T-cell (primary cell): ENCODE data around the gene SAMD11. TPM values are rescaled to one million over a fixed set of nuclear protein-coding genes. Genes with fewer than 3 reads are reported as not detected.

Source experiments
- ATAC-seq, 4 experiments: fragments of 200-7000 bp in 3 of 4; fragments of 150-1000 bp in 1 of 4; cut with Tn5 transposase; replicated peaks in 1 of 4; 1 replicate in 3 of 4; 2 replicates in 1 of 4; pipeline ENCODE4 v1.10.0; 2021; ENCODE audit warnings: moderate library complexity in 3 of 4, mild to moderate bottlenecking in 2 of 4, moderate number of reproducible peaks in 1 of 4
- CTCF ChIA-PET, 2 donors: fragments of 300-600 bp; sonication (Branson Sonifier 250); formaldehyde crosslinking; loops; one replicate each; lab custom pipeline; 2022; ENCODE audit warnings: antibody characterized with exemption in 2 of 2; lab: Charles Lee
- POLR2A ChIA-PET, 2 donors: fragments of 300-600 bp; sonication (Branson Sonifier 250); formaldehyde crosslinking; loops; one replicate each; lab custom pipeline; 2022; ENCODE audit warnings: antibody characterized with exemption in 2 of 2; lab: Charles Lee
- DNase-seq, 35 experiments: peaks; one replicate each; pipeline versions ENCODE4 v3.0.0 to v3.0.0-alpha.2; 2013 to 2023
- H3K27ac ChIP-seq: one replicate; pipeline ENCODE4 v1.5.1; 2013; ENCODE audit warnings: low read length
- H3K27me3 ChIP-seq, 2 experiments: replicated peaks in 1 of 2; 1 replicate in 1 of 2; 2 replicates in 1 of 2; pipeline versions ENCODE4 v1.6.1 to v1.7.0; 2013; ENCODE audit warnings: low read length in 1 of 2, mixed read lengths in 1 of 2; ENCODE audit not compliant: control insufficient read depth in 2 of 2, insufficient read depth in 2 of 2; ENCODE audit errors: extremely low read depth in 1 of 2
- H3K36me3 ChIP-seq, 2 donors: 1 replicate in 1 of 2; 2 replicates in 1 of 2; pipeline versions ENCODE4 v1.6.1 to v1.7.0; 2013; ENCODE audit warnings: low read length in 1 of 2; ENCODE audit not compliant: control insufficient read depth in 2 of 2, insufficient read depth in 1 of 2; ENCODE audit errors: extremely low read depth in 1 of 2
- H3K4me1 ChIP-seq, 2 experiments: 1 replicate in 1 of 2; 2 replicates in 1 of 2; pipeline versions ENCODE4 v1.6.1 to v1.7.0; 2013; ENCODE audit warnings: low read length in 2 of 2, mixed read lengths in 1 of 2; ENCODE audit not compliant: insufficient read depth in 2 of 2, control insufficient read depth in 1 of 2; ENCODE audit errors: extremely low read depth in 1 of 2
- H3K4me3 ChIP-seq, 2 donors: 1 replicate in 1 of 2; 2 replicates in 1 of 2; pipeline versions ENCODE4 v1.5.1 to v1.7.0; 2013; ENCODE audit warnings: mild to moderate bottlenecking in 2 of 2, low read length in 1 of 2, moderate library complexity in 1 of 2; ENCODE audit not compliant: control insufficient read depth in 1 of 2; ENCODE audit errors: extremely low read depth in 1 of 2
- H3K9me3 ChIP-seq: 2 replicates; pipeline ENCODE4 v1.7.0; 2013
- H3K27ac Mint-ChIP-seq, 2 donors: one replicate each; pipeline ENCODE4 v1.8.0; 2020 to 2021; ENCODE audit warnings: mild to moderate bottlenecking in 2 of 2, mixed read lengths in 2 of 2
- H3K27me3 Mint-ChIP-seq, 2 donors: one replicate each; pipeline ENCODE4 v1.8.0; 2021 to 2022; ENCODE audit warnings: mixed read lengths in 2 of 2
- H3K36me3 Mint-ChIP-seq: one replicate; pipeline ENCODE4 v1.8.0; 2021; ENCODE audit warnings: mixed read lengths
- H3K4me1 Mint-ChIP-seq, 3 donors: one replicate each; pipeline ENCODE4 v1.8.0; 2020 to 2022; ENCODE audit warnings: mixed read lengths in 3 of 3, mild to moderate bottlenecking in 1 of 3
- H3K4me3 Mint-ChIP-seq, 3 donors: one replicate each; pipeline ENCODE4 v1.8.0; 2020 to 2022; ENCODE audit warnings: mild to moderate bottlenecking in 3 of 3, mixed read lengths in 3 of 3, moderate library complexity in 3 of 3
- H3K9me3 Mint-ChIP-seq, 3 donors: one replicate each; pipeline ENCODE4 v1.8.0; 2020 to 2022; ENCODE audit warnings: mixed read lengths in 3 of 3
- WGBS: methylation state at CpG from one replicate; pipeline ENCODE4 v1.1.5; 2013; ENCODE audit warnings: missing lambda C conversion rate; ENCODE audit not compliant: insufficient coverage; 5-methylcytosine and 5-hydroxymethylcytosine counted together
- total RNA-seq, 35 experiments: library from RNA in 6 of 35; stranded (reverse) in 6 of 35; fragments of 120-200 nt in 1 of 35; gene quantifications; one replicate each; pipeline versions ENCODE4 v1.2.1 to v1.2.4 and lab custom pipeline; 2013 to 2026

Gene SAMD11
- total RNA-seq, 5 donors from 2014 or later (not counting 1 experiment from before 2014, with no cell fraction given): 0.32 to 0.70 (median 0.53) TPM; not detected in 2

DNA sequence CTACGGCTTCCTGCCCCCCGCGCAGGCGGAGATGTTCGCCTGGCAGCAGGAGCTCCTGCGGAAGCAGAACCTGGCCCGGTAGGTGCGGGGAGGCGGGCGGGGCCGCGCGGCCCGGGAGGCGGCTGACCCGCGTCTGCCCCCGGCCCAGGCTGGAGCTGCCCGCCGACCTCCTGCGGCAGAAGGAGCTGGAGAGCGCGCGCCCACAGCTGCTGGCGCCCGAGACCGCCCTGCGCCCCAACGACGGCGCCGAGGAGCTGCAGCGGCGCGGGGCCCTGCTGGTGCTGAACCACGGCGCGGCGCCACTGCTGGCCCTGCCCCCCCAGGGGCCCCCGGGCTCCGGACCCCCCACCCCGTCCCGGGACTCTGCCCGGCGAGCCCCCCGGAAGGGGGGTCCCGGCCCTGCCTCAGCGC lies 18.7 kb downstream of the SAMD11 start:
- H3K9me3 ChIP-seq: no peaks in the 10 kb centered on the region
- peaks cover 11 to 32% of the 10 kb centered on the region in 2 experiments for H3K4me1 ChIP-seq
- Mint-ChIP-seq H3K27ac (no peak overlapping the region), H3K4me3 (peak overlapping the region in 1 of 3 donors; percentile 6), H3K36me3 (peaks cover 19% of the 10 kb centered on the region), H3K27me3 (peaks cover 15 to 30% of the 10 kb centered on the region in 2 donors), H3K4me1 (peaks cover 5 to 12% (median 9%) of the 10 kb centered on the region in 3 donors), H3K9me3 (no peaks in the 10 kb centered on the region)
- DNase-seq (no peak), ATAC-seq (peak in 3 of 4 experiments; percentile 12 to 15 (median 14))
- no peak overlapping the region for H3K4me3 ChIP-seq
- peaks cover 0 to 62% of the 10 kb centered on the region in 2 experiments for H3K27me3 ChIP-seq
- no peak overlapping the region for H3K27ac ChIP-seq
- peaks cover 9 to 12% of the 10 kb centered on the region in 2 donors for H3K36me3 ChIP-seq
- 1% methylated on average over 48 of the region's 48 CpGs for WGBS
- ChIA-PET CTCF (no interaction called here), POLR2A (no interaction called here)

DNA sequence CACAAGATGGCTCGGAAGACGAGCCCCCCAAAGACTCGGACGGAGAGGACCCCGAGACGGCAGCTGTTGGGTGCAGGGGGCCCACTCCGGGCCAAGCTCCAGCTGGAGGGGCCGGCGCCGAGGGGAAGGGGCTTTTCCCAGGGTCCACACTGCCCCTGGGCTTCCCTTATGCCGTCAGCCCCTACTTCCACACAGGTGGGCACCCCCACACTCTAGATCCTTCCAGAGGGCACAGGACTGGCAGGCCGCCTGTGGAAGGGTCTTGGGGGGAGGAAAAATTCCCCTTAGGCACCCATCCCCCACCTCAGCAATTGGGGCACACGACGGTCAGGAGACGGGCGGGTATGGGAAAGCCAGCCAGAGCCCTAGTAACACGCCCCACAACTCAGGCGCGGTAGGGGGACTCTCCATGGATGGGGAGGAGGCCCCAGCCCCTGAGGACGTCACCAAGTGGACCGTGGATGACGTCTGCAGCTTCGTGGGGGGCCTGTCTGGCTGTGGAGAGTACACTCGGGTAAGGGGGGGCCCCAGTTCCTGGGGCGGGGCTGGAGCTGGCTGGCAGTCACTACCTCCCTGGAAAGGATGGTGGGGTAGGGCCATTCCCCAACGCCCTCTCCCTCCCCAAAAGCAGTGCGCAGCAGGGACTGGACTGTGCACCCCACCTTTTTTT lies 19.3 kb downstream of the SAMD11 start:
- H3K4me3 Mint-ChIP-seq: peak overlapping the region in 1 of 3 donors; percentile 6
- POLR2A ChIA-PET: no interaction called here

DNA sequence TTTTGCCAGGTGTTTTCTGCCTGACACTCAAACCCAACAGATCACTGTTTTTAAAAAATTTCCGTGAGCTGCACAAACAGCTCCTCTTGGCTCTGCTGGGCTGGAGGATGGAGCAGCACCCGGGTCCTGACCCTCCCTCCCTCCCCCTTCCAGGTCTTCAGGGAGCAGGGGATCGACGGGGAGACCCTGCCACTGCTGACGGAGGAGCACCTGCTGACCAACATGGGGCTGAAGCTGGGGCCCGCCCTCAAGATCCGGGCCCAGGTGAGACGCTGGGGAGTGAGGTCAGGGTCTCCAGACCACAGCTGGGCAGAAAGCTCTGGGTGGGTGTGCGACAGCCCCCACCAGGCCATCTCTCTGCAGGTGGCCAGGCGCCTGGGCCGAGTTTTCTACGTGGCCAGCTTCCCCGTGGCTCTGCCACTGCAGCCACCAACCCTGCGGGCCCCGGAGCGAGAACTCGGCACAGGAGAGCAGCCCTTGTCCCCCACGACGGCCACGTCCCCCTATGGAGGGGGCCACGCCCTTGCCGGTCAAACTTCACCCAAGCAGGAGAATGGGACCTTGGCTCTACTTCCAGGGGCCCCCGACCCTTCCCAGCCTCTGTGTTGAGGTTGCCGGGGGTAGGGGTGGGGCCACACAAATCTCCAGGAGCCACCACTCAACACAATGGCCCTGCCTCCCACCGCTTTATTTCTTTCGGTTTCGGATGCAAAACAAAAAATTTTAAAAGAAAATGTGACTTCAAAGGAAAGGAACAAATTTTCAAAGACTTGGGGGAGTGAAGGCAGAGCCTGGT lies 20.0 kb downstream of the SAMD11 start:
- Mint-ChIP-seq H3K27me3 (peaks cover 7 to 19% of the 10 kb centered on the region in 2 donors), H3K4me1 (peaks cover 5 to 12% (median 9%) of the 10 kb centered on the region in 3 donors), H3K36me3 (peaks cover 21% of the 10 kb centered on the region), H3K9me3 (no peaks in the 10 kb centered on the region), H3K27ac (no peak overlapping the region), H3K4me3 (no peak overlapping the region)
- peaks cover 16 to 26% of the 10 kb centered on the region in 2 donors for H3K36me3 ChIP-seq
- no peak overlapping the region for H3K4me3 ChIP-seq
- peaks cover 11 to 32% of the 10 kb centered on the region in 2 experiments for H3K4me1 ChIP-seq
- no peaks in the 10 kb centered on the region for H3K9me3 ChIP-seq
- H3K27ac ChIP-seq: no peak overlapping the region
- H3K27me3 ChIP-seq: peaks cover 0 to 49% of the 10 kb centered on the region in 2 experiments
- WGBS: 91% methylated on average over 17 of the region's 27 CpGs
- DNase-seq (no peak), ATAC-seq (no peak)
- ChIA-PET POLR2A (no interaction called here), CTCF (no interaction called here)

More for the DNA sequence above, 19.3 kb downstream of the SAMD11 start:
- H3K27ac Mint-ChIP-seq: no peak overlapping the region
- H3K4me3 ChIP-seq: no peak overlapping the region
- no peak overlapping the region for H3K27ac ChIP-seq
- peaks cover 11 to 32% of the 10 kb centered on the region in 2 experiments for H3K4me1 ChIP-seq
- no peaks in the 10 kb centered on the region for H3K9me3 ChIP-seq
- peaks cover 5 to 12% (median 9%) of the 10 kb centered on the region in 3 donors for H3K4me1 Mint-ChIP-seq
- H3K36me3 ChIP-seq: peaks cover 15 to 18% of the 10 kb centered on the region in 2 donors
- 17% methylated on average over 10 of the region's 27 CpGs for WGBS
- H3K27me3 ChIP-seq: peaks cover 0 to 56% of the 10 kb centered on the region in 2 experiments
- no peak for DNase-seq
- H3K27me3 Mint-ChIP-seq: peaks cover 11 to 26% of the 10 kb centered on the region in 2 donors
- peaks cover 20% of the 10 kb centered on the region for H3K36me3 Mint-ChIP-seq
- H3K9me3 Mint-ChIP-seq: no peaks in the 10 kb centered on the region
- ATAC-seq: peak in 2 of 4 experiments; percentile 1 to 15
- CTCF ChIA-PET: no interaction called here

DNA sequence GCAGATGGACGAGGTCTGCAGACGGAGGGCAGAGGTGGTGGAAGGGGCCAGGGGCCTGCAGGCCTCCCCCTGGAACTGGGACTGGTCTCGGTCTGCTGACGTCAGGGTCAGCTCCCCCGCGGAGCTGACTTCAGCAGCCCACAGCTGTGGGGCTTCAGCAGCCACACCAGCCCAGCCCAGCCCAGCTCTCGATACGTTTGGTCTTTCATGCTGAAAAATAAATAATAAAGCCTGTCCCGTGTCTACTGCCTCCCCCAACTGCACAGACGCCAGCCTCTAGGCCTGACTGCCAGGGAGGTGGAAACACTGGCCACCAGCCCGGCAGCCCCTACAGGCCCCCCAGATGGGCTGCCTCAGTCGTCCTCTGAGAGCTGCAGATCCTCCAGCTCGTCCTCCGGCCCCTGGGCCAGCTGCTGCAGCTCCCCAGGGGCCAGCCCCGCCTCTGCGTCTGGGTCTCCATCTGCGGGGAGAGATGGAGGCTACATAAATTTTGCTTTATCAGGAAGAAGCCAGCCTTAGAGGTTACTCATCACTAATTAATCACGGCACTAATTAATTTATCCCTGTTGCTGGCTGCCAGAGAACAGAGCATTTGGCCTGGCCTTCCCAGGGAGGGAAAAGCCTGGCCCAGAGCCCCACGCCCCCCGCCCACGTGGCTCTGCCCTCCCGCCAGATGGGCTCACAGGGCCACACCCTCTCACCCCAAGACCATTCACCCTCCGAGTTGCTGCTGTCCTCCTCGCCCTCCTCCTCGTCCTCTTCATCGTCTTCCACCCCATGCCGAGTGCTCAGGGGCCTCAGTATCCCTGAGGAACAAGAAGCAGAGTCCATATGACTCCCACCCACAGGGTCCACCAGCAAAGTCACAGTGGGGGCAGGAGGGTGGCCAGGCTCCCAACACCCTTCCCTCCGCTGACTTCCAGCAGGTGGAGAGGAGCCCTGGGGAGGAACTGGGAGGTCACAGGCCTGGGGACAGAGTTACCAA lies 20.9 kb downstream of the SAMD11 start:
- POLR2A ChIA-PET: no interaction called here
- Histone ChIP-seq H3K4me1 (peaks cover 11 to 30% of the 10 kb centered on the region in 2 experiments), H3K27me3 (peaks cover 0 to 40% of the 10 kb centered on the region in 2 experiments), H3K36me3 (peaks cover 16 to 35% of the 10 kb centered on the region in 2 donors), H3K4me3 (no peak overlapping the region), H3K9me3 (no peaks in the 10 kb centered on the region), H3K27ac (no peak overlapping the region)
- Mint-ChIP-seq H3K9me3 (no peaks in the 10 kb centered on the region), H3K27ac (no peak overlapping the region), H3K36me3 (peaks cover 27% of the 10 kb centered on the region), H3K4me1 (peaks cover 5 to 12% (median 9%) of the 10 kb centered on the region in 3 donors), H3K27me3 (peaks cover 3 to 12% of the 10 kb centered on the region in 2 donors), H3K4me3 (no peak overlapping the region)
- CTCF ChIA-PET: no interaction called here
- DNase-seq: no peak
- 88% methylated on average over 17 of the region's 28 CpGs for WGBS
- ATAC-seq: no peak

DNA sequence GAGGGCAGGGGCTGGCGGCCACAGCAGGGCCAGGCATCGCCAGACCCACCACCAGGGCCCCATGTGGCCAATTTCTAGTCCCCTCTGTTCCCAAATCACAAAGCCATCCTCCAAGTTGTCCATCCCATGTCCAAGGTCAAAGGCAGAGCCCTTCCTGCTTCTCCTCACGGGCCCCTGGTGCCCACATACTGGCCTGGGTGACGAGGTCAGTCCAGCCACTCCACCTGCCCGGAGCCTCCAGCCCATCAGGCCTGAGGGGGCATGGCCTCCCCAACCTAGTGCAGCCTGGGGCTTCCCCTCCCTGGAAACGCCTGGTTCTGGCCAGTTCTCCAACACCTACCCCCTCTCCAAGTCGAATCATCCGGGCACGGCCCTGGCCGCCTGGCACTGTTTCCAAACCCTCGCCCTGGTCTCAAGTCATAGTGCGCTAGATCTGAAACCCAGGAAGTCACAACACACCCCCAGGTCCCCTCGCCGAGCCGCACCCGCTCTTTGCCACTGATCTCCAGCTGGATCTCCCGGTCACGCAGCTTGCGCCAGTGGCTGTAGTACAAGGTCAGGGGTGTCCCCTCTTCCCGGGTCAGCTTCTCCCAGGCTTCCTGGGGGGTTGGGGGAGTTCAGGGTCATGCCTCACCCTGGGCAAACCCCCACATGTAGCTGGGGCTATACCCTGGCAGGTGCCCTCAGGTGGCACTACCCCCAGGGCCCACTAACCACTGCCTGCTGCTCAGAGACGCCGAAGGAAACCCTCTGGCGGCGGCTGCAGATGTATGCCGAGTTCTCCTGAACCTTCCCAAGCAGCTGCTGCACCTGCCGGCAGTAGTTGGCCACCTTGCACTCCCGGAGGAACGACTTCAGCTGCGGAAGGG lies 22.2 kb downstream of the SAMD11 start:
- peaks cover 20 to 46% of the 10 kb centered on the region in 2 donors for H3K36me3 ChIP-seq
- peaks cover 5 to 8% (median 5%) of the 10 kb centered on the region in 3 donors for H3K4me1 Mint-ChIP-seq

More for the DNA sequence above, 22.2 kb downstream of the SAMD11 start:
- Histone ChIP-seq H3K27ac (no peak overlapping the region), H3K4me3 (no peak overlapping the region), H3K4me1 (peaks cover 6 to 19% of the 10 kb centered on the region in 2 experiments), H3K9me3 (no peaks in the 10 kb centered on the region), H3K27me3 (peaks cover 0 to 29% of the 10 kb centered on the region in 2 experiments)
- POLR2A ChIA-PET: interaction anchor here in 1 of 2 donors (0.6 kb wide), 1 partner anchor 553 kb away, joined by 9 read pairs; no protein-coding TSS in a partner anchor
- Mint-ChIP-seq H3K27ac (peak overlapping the region in 1 of 2 donors; percentile 39), H3K36me3 (peaks cover 38% of the 10 kb centered on the region), H3K4me3 (no peak overlapping the region), H3K27me3 (peaks cover 3 to 7% of the 10 kb centered on the region in 2 donors), H3K9me3 (no peaks in the 10 kb centered on the region)
- CTCF ChIA-PET: no interaction called here
- DNase-seq: no peak
- no peak for ATAC-seq
- WGBS: 94% methylated on average over 27 of the region's 29 CpGs
